ENCODE measurements around the gene GRIN3B. TPM values are rescaled to one million over a fixed set of nuclear protein-coding genes. Genes with fewer than 3 reads are reported as not detected.

GRIN3B gene
- total RNA-seq, 2 donors from 2014 or later, result not detected

DNA sequence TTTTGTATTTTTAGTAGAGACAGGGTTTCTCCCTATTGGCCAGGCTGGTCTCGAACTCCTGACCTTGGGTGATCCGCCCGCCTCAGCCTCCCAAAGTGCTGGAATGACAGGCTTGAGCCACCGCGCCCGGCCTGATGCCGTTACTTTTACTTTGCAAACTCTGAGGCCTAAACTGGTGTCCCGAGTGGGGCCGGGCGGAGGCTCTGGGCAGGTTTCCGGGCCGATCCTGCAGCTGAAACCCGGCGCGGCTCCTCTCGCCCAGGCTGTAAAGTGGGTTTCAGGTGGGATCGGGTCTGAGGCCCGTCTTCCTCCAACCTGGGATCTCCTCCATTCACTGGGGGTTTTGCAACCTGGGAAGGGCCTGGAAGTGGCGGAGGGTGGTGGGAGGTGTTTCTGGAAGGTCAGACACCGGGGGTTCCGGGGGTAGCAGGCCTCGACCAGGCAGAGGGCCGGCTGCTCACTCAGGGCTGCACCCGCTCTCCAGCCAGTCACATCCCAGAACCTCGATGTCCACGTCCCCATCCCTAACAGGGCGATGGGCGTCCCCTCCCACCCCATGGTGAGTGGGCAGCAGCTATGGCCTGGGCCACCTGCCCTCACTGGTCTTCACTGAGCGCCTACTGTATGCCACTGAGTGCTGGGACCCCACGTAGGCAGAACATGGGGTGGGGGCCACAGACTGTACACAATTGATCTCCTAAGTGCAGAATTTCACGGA, 37.4 kb upstream of the GRIN3B start:
- ATAC-seq, result no peak
- intact Hi-C loops (cut with DNase I, micrococcal nuclease), result no loop called here
- DNase-seq, result no peak

DNA sequence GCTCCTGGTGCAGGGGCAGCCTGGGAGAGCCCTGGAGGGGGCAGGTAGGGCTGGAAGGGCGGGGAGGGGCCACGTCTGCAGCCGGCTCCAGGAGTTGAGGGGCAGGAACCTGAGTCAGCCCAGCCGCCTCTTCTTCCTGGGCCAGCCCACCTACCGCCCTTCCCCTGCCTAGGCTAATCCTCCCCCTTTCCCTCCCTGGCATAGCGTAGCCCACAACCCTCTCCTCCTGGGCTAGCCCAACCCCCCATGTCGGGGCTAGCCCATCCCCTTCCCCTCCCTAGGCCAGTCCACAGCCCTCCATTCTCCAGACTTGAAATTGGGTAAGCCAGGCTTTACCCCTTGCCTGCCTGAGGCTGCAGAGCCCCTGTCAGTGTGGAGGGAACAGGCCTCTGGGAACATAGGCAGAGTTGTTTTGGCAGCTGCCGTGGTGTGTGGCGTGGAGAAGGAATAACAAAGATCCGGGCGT, 36.7 kb upstream of the GRIN3B start:
- intact Hi-C loops (cut with DNase I, micrococcal nuclease), result no loop called here
- no peak for DNase-seq
- ATAC-seq, result no peak

DNA sequence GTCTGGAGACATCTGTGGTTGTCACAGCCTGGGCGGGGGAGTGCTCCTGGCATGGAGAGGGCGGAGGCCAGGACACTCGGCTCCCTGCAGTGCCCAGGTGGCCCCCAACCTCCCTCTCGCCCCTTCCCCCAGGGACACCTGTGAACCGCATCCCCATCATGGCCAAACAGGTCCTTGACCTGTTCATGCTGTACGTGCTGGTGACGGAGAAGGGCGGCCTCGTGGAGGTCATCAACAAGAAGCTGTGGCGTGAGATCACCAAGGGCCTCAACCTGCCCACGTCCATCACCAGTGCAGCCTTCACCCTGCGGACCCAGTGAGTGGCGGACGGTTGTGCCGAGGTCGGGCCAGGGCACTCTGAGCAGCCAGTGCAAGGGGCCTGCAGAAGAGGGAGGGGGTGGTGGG, 36.1 kb upstream of the GRIN3B start:
- no peak for ATAC-seq
- DNase-seq, result no peak
- intact Hi-C loops (cut with DNase I, micrococcal nuclease), result no loop called here

DNA sequence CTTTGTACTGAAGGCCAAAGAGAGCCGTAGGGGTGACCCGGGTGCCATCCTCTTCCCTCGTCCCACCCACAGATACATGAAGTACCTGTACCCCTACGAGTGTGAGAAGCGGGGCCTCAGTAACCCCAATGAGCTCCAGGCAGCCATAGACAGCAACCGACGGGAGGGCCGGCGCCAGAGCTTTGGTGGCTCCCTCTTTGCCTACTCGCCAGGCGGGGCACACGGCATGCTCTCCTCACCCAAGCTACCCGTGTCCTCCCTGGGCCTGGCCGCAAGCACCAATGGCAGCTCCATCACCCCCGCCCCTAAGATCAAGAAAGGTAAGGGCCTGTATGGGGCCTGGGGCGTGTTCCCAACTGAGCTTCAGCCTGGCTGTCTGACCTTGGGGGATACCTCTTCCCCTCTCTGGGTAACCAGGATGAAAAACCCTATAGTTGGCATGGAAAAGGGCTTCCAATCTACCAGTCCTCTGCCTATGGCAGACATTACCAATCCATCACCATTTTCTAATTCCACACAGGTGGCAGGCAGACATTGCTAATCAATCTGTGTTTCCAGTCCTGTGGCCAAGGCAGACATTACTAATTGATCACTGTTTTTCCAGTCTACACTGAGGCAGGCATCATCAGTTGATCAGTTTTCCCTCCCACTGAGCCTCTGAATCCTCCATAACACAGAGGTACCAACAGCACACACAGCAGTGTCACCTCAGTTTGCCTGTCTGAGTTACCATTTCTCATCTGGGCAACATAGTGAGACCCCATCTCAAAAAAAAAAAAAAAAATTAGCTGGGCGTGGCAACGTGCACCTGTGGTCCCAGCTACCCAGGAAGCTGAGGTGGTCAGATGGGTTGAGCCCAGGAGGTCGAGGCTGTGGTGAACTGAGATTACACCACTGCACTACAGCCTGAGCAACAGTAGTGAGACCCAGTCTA, 35.2 kb upstream of the GRIN3B start:
- no peak for ATAC-seq
- no peak for DNase-seq
- intact Hi-C loops (cut with DNase I, micrococcal nuclease), result no loop called here

DNA sequence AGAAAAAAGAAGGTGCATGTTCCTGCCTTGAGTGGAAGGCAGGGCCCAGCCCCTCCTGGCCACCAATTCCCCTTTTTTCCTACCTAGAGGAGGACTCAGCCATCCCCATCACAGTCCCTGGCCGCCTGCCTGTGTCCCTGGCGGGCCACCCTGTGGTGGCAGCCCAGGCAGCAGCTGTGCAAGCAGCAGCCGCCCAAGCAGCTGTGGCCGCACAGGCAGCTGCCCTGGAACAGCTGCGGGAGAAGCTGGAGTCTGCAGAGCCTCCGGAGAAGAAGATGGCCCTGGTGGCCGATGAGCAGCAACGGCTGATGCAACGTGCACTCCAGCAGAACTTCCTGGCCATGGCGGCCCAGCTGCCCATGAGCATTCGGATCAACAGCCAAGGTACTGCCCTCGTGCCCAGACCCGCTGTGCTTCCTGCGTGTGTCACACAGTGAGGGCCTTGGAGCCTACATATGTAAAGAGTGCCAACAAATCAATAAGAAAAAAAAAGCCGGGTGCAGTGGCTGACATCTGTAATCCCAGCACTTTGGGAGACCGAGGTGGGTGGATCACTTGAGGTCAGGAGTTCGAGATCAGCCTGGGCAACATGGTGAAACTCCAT, 33.6 kb upstream of the GRIN3B start:
- ATAC-seq (no peak), DNase-seq (no peak)
- intact Hi-C loops (cut with DNase I, micrococcal nuclease), result no loop called here

DNA sequence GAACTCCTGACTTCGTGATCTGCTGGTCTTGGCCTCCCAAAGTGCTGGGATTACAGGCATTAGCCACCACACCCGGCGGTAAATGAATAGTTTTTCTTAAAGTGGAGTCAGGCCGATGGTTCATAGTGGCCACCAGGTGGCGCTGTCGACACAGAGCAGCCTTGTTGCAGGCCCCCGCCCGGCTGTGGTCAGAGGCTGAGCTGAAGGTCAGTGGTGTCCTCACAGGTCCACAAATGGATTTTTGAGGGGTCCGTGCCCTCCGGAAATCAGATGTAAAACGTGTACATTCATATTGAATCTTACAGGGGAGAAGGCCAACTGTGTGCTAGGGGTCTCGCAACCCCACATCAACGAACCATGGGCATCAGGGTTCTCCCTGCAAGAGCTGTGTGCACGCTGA, 29.5 kb upstream of the GRIN3B start:
- no peak for ATAC-seq
- no peak for DNase-seq
- intact Hi-C loops (cut with DNase I, micrococcal nuclease), result no loop called here

DNA sequence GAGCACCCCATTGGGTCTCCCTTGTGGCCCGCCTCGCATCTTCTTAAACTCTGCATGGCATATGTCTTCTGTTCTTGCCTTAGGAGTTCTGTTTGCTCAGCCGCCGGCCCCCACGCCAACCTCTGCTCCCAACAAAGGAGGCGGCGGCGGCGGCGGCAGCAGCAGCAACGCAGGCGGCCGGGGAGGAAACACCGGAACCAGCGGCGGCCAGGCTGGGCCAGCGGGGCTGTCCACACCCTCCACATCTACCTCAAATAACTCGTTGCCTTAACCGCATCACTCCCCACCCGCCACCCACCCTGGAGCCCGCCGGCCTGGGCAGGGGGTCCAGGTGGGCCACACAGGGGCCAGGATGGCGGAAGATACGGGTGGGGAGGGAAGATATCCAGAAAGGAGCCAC, 28.4 kb upstream of the GRIN3B start:
- DNase-seq, result no peak
- no peak for ATAC-seq
- intact Hi-C loops (cut with DNase I, micrococcal nuclease), result no loop called here

DNA sequence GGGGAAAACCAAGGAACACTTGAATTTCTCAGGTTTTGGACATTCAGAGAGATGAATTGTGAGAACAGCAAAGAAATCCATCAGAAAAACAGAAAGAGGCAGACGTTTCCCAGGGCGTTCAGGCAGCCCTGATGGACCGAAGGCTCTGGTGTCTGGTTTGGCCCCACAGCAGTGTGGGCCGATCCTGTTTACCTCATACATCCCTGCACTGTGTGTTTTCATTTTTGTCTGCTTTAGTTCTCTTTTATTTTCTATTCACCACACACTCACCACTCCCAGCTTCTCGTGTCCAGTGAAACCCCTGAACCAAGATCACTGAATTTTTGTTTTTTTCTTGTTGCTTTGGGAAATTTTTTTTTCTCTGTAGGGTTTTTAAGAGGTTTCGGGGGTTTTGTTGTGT, 27.9 kb upstream of the GRIN3B start:
- ATAC-seq (no peak), DNase-seq (no peak)
- intact Hi-C loops (cut with DNase I, micrococcal nuclease), result no loop called here

DNA sequence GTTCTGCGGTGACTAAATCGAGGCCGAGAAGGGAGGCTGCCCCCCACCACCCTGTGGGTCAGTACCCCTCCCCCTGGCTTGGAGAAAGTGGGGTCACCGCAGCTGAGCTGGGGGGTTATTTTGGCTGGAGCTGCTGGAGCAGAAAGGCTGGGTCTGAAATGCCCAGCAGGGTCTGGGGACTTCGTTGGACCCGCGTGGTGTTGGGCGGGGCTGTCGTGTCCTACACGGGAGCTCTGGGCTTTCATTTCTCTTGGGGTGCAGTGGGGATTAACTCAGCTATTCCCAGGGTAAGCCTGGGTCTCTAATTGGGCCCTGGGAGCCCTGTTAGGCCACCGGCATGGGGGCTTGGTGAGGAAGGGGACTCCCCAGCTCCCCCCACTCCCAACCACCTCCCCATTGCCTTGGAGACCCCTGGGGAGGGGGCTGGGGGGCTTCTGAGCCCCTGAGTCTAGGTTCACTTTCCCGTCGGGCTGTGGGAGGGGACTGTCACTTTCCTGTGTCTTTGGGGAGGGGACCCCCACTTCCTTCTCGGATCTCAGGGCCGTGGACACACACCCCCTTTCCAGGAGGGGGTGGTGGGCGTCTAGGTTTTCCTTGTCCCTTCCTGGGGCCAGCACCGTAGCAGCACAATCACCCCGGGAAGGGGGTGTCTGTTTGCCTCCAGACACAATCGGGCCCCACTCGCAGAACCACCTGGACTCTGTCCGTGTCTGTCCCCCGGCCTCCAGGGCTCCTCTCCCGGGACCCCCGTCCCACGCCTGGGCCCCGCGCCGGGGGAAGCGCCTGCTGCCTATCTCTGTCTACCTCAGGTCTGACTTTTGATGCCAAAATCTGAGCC, 26.3 kb upstream of the GRIN3B start:
- intact Hi-C loops (cut with DNase I, micrococcal nuclease), result no loop called here
- DNase-seq, result no peak
- no peak for ATAC-seq

DNA sequence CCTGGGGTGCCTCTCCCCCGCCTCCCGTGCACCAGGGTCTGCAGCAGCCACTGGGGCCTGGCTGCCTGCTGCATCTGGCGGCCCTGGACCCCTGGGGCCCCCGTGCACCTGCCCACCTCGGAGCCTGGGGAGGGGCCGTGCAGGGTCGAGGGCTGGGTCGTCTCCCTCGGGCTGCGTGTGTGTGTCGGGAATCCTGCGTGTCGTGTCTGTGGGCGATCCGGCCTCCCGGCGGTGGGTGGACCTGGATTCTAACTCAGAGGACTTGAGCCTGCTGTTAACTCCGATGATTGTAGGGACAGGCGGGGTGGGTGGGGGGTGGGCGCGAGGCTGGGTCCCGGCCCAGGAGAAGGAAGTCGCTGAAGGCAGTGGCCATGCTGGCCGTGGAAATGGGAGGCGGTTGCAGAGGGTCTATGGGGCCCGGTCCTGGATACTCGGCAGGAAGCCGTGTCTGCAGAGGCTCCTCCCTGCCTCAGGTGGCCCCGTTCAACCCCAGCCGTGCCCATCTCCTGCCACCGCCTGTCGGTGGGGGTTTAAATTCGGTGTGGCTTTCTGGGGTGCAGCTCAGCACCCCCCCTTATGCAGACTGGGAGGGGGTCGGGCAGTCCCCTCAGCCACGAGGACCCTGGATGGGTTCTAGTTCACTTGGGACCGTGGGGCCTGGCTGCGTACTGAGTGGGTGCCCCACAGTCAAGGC, 25.5 kb upstream of the GRIN3B start:
- intact Hi-C loops (cut with DNase I, micrococcal nuclease), result no loop called here

DNA sequence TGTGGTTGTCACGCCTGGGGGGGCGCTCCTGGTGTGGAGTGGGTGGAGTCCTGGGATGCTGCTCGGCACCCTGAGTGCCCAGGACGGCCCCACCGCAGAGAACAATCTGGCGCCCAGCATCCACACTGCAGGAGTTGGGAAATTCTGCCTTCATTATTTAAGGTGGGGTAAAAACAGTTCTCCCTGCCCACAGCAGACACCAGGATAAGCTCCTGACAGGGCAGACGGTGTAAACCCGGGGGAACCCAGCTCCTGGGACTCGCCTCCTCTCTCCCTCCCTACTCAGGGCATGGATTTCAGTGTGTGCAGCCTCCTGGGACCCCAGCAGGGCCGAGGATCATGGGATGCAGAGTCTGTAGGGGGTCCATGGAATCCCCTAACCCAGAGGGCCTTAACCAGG, 23.7 kb upstream of the GRIN3B start:
- intact Hi-C loops (cut with DNase I, micrococcal nuclease), result no loop called here
- DNase-seq, result no peak
- ATAC-seq, result no peak

More for the DNA sequence above, 25.5 kb upstream of the GRIN3B start:
- no peak for ATAC-seq
- DNase-seq, result no peak

DNA sequence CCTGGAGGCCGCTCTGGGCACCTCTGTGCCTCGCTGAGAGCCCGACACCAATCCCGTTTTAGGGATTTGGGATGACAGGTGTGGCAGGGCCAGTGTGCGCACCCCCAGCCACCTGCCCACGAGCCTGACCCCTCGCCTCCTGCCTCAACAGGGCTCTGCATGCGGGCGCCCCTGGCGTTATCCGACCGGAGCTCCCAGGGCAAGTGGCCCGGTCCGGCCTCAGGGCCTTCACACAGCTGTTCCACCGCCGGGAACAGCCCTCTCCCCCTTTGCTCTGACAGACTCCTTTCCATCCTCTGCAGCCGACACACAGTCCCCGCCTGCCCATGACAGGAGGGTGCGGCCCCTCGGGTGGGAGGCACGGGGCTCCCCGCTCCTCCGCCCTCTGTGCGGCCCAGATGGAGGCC, 23.2 kb upstream of the GRIN3B start:
- intact Hi-C loops (cut with DNase I, micrococcal nuclease), result no loop called here
- no peak for DNase-seq
- ATAC-seq, result no peak

DNA sequence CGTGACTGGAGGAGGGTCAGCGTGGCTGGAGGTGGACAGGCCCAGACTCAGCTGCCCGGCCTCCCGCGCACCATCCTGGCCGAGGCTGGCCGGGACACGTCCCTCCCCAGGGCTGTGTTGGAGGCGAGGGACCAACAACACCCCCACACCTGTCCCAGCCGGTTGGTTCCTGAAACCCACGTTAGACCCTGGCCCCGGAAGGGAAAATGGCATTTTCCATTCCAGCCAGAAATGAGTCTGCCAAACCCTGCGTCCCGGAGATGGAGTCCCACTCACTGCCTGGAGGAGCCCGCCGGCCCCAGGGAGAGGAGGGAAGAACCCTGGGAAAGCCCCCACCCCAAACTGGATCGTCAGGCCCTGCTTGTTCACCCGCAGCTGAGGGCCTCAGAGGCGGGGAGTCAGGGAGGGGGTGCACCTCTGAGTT, 20.9 kb upstream of the GRIN3B start:
- ATAC-seq, result no peak
- intact Hi-C loops (cut with DNase I, micrococcal nuclease), result no loop called here
- DNase-seq, result no peak

DNA sequence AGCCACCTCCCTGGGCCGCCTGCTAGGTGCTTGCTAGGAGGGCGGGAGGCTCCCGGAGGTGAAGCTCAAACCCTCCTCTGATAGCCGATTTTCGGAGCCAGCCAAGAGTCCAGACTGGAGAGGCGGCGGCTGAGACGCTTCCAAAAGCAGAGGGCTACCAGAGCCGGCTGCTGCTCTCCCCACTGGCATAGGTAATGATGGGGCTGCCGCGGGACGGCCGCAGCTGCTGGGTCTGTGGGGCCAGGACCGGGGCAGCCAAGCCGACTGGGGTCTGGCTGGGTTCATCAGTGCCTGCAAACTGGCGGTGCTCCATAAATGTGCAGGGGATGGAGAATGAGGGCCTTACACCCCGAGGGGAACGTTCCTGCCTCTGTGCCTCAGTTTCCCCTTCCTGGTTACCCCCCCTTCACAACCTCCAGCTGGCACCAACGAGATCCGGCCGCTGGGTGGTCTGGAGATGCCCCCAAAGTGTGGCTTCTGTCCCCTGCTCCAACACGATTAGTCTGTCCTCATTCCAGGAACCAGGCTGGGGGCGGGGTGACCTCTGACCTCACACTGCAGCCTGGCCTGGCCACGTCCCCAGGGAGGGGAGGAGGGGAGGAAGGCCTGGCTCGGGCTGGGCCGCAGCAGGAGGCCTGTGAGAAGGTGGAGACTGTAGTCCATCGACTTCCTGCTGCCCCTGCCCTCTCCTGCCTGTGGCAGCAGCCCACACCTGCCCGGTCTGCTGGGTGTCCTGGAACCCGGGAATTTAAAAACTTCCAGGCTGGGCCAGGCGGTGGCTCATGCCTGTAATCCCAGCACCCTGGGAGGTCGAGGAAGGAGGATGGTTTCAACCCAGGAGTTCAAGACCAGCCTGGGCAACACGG, 19.9 kb upstream of the GRIN3B start:
- DNase-seq, result no peak
- ATAC-seq, result no peak
- intact Hi-C loops (cut with DNase I, micrococcal nuclease), result loop anchor here (5.0 to 10.0 kb wide), 2 partner anchors 58 to 216 kb away; no protein-coding TSS in a partner anchor

DNA sequence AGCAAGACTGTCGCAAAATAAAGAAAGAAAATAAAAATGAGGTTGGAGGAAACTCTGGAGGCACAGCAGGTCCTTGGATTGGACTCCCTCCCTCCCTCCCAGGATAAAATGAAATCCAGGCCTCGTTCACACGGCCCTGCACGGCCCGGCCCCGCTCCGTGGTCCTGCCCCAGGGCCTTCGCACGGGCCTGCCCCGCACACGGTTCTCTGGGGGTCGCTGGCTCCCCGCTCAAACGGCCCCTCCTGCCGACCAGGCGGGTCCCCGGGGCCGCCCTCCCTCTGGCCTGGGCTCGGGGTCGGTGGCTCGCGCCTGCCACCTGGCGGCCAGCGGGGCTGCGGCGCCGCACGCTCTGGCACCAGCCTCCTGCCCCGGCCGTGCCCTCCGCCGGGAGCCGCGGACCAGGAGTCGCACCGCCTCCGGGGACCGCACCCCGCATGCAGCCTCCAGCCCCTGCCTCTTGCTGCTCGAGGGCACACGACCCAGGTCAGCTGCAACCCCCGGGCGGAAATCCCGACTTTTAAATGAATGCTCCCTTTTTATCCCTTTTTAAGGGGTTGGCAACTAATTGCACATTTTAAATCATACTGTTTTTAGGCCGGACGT, 17.6 kb upstream of the GRIN3B start:
- ATAC-seq, result peak; percentile 78
- DNase-seq, result peak; percentile 45 to 79

DNA sequence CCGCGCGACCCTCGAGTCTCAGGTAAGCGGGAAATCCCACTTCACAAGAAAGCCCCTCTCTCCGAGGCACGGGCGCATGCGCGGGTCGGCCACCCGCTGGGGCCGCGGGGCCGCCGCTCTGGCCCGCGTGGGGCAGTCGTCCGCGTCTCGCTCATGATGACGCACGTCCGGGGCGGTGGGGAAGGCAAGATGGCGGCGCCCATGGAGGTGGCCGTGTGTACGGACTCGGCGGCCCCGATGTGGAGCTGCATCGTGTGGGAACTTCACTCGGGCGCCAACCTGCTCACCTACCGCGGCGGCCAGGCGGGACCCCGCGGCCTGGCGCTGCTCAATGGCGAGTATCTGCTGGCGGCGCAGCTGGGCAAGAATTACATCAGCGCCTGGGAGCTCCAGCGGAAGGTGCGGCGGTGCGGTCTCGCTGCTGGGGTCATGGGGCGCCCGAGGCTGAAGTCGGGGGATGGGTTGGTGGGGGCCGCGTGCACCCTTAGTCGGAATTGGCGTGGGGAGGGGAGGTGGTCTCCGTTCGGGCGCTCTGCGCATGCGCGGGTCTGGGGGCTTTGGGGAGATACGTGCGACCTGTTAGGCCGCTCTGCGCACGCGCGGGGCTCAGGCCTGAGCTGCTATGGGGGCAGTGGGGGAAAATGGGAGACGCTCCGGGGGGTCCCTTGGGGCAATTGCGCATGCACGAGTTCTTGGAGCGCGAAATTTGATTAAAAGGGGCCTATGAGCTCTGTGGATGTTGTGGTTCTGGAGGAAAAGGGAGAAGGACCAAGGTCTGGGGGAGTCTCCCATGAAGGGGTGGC, 15.9 kb upstream of the GRIN3B start, which contains the start of gene WDR18:
WDR18 (plus strand) TSS at position 181 of the 803 bp plus-strand sequence; CDS start at position 190, 9 bp downstream.
- DNase-seq (peak; percentile 91 to 95), ATAC-seq (peak; percentile 96)
- intact Hi-C loops (cut with DNase I, micrococcal nuclease), result loop anchor here (5.0 to 10.0 kb wide), 2 partner anchors 62 to 220 kb away; no protein-coding TSS in a partner anchor

More for the DNA sequence above, 17.6 kb upstream of the GRIN3B start:
- intact Hi-C loops (cut with DNase I, micrococcal nuclease), result loop anchor here (5.0 to 10.0 kb wide), 2 partner anchors 60 to 218 kb away; no protein-coding TSS in a partner anchor

All from left colon (tissue), 2 donors.